T-helper 1 cell treated with Interleukin-12 subunit alpha and Interleukin-12 subunit beta and Interleukin-4 antibody, amounts not matched to agents 30 μg/mL and 1 μg/mL, for 36 hours (primary cell): Measurements from ENCODE around the gene SLC38A1.
"Not testable (repeated sequence)": the region's sequence is repeated elsewhere in the genome, so short reads cannot be mapped to it uniquely, and the experiment has no call there.

Source experiments
- H3K27ac Mint-ChIP-seq: one replicate; pipeline ENCODE4 v1.8.0; 2021; ENCODE audit warnings: mild to moderate bottlenecking, mixed read lengths
- H3K27me3 Mint-ChIP-seq: one replicate; pipeline ENCODE4 v1.8.0; 2021; ENCODE audit warnings: low read depth, mixed read lengths
- H3K36me3 Mint-ChIP-seq: one replicate; pipeline ENCODE4 v1.8.0; 2021; ENCODE audit warnings: low read depth, mixed read lengths
- H3K4me1 Mint-ChIP-seq: one replicate; pipeline ENCODE4 v1.8.0; 2021; ENCODE audit warnings: low read depth, mixed read lengths
- H3K4me3 Mint-ChIP-seq: one replicate; pipeline ENCODE4 v1.8.0; 2021; ENCODE audit warnings: mild to moderate bottlenecking, moderate library complexity, mixed read lengths
- H3K9me3 Mint-ChIP-seq: one replicate; pipeline ENCODE4 v1.8.0; 2021; ENCODE audit warnings: mixed read lengths

SLC38A1 gene

DNA sequence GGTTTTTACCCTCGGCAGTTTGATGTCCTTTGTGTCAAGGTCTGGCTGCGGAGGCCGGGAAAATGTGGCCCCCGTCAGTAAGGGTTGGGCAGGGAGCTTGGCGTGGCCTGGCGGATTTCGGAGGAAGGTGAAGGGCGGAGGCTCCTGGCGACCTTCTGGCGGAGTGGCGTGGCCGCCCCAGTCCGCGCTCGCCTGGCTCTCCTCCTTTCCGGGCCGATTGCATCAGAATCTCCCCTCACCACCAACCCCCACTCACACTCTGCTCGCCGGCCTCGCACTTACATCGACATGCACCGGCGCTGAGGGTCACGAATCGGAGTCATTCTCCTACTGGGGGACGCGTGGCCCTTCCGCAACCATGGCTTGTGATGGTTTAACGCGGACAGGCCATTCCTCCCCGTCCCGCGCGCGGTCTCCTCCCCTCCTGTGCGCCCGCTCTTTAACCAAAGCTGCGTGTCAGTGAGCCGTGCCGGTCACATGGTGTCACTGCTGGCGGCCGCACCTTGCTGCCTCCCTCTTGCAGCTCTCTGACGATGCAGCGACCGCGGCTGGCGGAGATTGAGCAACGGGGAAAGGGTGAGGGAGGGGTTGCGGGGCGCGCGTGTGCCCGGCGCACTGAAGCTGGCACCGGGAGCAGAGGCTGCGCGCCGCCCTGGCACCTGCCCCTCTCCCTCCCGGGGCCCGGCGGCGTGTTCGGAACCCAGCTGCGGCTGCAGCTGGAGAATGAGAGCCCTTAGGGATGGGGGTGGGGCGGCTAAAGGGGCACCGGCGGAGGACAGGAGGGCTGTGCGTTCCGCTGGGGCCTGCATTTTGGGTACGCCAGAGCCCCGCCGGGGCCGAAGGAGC, at the start of gene SLC38A1:
SLC38A1 (minus strand) TSS at position 461 of the 846 bp plus-strand sequence. CDS start 29,243 bp downstream, outside the sequence.
- no peak within 1 kb of the TSS for H3K4me3 Mint-ChIP-seq
- peaks cover 22% of the 10 kb centered on the region for H3K4me1 Mint-ChIP-seq
- no peaks in the 10 kb centered on the region for H3K27me3 Mint-ChIP-seq
- H3K27ac Mint-ChIP-seq, result no peak within 1 kb of the TSS
- peaks cover 11% of the 10 kb centered on the region for H3K36me3 Mint-ChIP-seq
- H3K9me3 Mint-ChIP-seq, result no peaks in the 10 kb centered on the region

DNA sequence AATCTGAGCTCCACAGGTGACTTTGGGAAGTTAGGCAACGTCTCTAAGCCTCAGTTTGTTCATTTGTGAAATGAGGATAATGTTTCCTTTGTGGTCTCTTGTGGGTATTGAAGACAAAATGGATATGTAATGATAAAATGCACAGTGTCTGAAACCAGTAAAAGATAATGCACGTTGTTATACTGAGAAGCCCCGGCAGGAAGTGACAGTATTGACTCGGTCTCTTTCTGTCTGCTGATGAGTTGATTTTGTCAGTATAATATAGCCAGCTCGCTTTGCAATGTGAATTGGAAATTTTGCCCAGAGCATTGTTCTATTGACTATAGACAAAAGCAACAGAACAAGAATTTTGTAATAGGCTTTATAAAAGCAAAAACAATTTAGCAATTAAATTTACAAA, 49.2 kb upstream of the SLC38A1 start:
- peaks cover 12% of the 10 kb centered on the region for H3K9me3 Mint-ChIP-seq
- peaks cover 8% of the 10 kb centered on the region for H3K27me3 Mint-ChIP-seq
- no peaks in the 10 kb centered on the region for H3K4me1 Mint-ChIP-seq
- no peak overlapping the region for H3K27ac Mint-ChIP-seq
- H3K36me3 Mint-ChIP-seq, result no peaks in the 10 kb centered on the region
- no peak overlapping the region for H3K4me3 Mint-ChIP-seq

DNA sequence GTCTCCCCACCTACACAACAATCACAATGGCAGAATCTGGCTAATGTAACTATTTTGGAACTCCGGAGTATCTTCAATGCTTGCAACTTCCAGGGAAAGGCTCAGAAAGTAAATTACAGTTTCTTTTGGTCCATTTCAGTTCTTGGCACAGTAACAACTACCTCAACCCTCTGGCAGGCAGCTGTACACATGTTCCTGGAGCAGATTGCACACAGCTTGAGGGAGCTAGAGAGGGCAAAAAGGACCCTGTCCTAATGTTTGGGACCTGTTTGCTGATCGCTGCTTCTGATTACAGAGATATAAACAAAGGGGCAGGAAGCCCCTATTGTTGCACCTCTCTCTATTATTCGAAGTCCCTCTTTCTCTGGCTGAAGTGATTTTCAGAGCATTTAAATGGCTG, 35.2 kb upstream of the SLC38A1 start:
- Mint-ChIP-seq H3K27me3 (peaks cover 10% of the 10 kb centered on the region), H3K9me3 (peaks cover 13% of the 10 kb centered on the region), H3K4me3 (no peak overlapping the region), H3K36me3 (no peaks in the 10 kb centered on the region), H3K27ac (no peak overlapping the region), H3K4me1 (no peaks in the 10 kb centered on the region)

DNA sequence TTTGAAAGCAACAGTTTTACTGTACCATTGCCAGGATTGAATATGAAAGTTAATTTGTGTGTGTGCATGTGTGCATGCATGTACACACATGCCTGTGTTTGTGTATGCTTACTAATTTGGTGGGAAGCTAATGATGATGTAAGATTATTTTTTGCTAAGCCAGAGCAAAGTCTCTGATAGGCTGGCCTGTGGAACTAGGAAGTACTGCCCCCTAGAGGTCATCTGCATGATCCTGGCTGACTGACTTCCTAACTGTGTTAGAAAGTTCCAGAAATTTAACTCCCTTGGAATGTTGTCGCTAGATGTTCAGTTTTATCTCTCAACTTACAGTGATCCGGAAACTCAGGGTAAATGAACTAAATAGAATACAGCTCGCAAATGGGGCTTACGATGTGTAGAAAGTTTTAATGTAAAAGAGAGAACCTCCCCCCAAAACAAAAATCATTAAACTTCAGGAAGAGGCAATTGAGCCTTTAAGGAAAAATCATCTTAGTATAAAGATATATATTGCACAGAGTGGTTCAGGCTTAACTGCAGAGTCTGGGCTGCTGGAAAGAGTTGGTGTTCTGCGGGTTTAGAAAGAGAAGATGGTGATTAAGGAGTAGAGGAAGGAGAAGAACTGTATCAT, 34.3 kb upstream of the SLC38A1 start:
- H3K36me3 Mint-ChIP-seq, result no peaks in the 10 kb centered on the region
- H3K27ac Mint-ChIP-seq, result no peak overlapping the region
- peaks cover 7% of the 10 kb centered on the region for H3K9me3 Mint-ChIP-seq
- H3K27me3 Mint-ChIP-seq, result peaks cover 15% of the 10 kb centered on the region
- no peak overlapping the region for H3K4me3 Mint-ChIP-seq
- H3K4me1 Mint-ChIP-seq, result no peaks in the 10 kb centered on the region

DNA sequence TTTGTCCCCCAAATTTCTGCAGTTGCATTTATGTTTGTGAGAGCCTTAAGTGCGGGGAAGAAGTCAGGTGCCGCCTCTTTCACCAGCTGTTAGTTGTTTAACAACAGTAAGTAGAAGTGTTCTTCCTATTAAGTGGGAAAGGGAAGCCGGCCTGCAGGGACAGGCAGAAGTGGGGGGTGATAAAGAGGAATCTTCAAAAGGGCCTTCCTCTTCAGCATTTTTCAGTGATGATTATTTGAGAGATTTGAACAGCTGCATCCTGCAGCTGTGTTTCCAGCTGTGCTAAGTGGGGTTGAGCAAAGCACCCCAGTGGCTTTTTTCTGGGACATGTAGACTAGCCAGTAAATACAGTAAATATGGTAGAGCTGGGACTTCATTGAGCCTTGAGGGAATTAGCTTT, 32.1 kb upstream of the SLC38A1 start:
- no peaks in the 10 kb centered on the region for H3K4me1 Mint-ChIP-seq
- H3K36me3 Mint-ChIP-seq, result no peaks in the 10 kb centered on the region
- no peak overlapping the region for H3K4me3 Mint-ChIP-seq
- peaks cover 19% of the 10 kb centered on the region for H3K27me3 Mint-ChIP-seq
- H3K27ac Mint-ChIP-seq, result no peak overlapping the region
- H3K9me3 Mint-ChIP-seq, result no peaks in the 10 kb centered on the region

DNA sequence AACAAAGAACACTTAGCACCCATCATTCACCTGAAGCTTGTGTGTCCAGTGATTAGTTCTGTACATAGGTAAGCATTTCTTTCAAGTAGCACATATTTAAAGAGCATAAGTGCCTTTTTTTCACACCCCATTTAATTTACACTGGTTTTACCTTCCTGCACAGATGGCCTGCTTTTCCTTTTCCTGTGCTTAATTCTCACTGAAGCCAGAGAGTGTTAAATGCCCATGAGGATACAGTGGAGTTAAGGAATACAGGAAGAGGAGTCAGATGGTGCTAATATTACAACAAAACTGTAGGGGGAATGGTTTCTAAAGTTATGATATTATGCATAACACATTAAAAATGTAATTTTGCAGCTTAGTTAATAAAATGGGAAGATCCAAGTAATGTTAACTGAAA, 31.0 kb upstream of the SLC38A1 start:
- no peaks in the 10 kb centered on the region for H3K4me1 Mint-ChIP-seq
- H3K27me3 Mint-ChIP-seq, result peaks cover 19% of the 10 kb centered on the region
- H3K36me3 Mint-ChIP-seq, result no peaks in the 10 kb centered on the region
- H3K9me3 Mint-ChIP-seq, result no peaks in the 10 kb centered on the region
- H3K4me3 Mint-ChIP-seq, result no peak overlapping the region
- no peak overlapping the region for H3K27ac Mint-ChIP-seq

DNA sequence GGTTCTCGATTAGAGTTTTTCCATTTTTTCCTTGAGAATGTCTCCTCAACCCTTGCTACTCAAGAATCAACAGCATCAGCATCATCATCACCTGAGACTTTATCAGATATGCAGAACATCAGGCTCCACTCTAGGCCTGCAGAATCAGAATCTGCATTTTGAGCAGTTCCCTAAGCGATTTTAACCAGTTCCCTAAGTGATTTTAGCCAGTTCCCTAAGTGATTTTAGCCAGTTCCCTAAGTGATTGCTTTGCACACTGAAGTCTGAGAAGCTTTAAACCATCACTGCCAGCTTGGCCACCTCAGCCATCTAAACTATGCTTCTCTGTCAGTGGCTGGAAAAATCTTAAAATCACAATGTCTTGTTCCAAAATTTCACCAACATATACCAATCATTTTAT, 29.4 kb upstream of the SLC38A1 start:
- Mint-ChIP-seq H3K4me1 (no peaks in the 10 kb centered on the region), H3K4me3 (no peak overlapping the region), H3K9me3 (no peaks in the 10 kb centered on the region), H3K36me3 (no peaks in the 10 kb centered on the region), H3K27ac (no peak overlapping the region), H3K27me3 (peaks cover 12% of the 10 kb centered on the region)

DNA sequence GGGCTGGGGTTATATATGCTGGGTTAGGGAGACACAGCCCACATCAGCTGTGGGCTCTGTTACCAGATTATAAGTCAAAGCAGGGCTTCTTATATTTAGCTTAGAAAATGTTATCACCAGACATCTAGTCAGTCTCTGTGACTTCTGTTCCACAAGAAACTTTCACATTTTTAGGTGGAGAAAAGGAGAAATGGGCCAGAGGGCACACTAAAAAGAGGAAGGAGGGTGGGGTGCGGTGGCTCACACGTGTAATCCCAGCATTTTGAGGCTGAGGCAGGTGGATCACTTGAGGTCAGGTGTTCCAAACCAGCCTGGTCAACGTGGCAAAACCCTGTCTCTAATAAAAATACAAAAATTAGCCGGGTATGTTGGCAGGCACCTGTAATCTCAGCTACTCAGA, 28.0 kb upstream of the SLC38A1 start:
- no peak overlapping the region for H3K27ac Mint-ChIP-seq
- peaks cover 6% of the 10 kb centered on the region for H3K9me3 Mint-ChIP-seq
- peaks cover 1% of the 10 kb centered on the region for H3K36me3 Mint-ChIP-seq
- H3K27me3 Mint-ChIP-seq, result peaks cover 13% of the 10 kb centered on the region
- no peaks in the 10 kb centered on the region for H3K4me1 Mint-ChIP-seq
- no peak overlapping the region for H3K4me3 Mint-ChIP-seq

DNA sequence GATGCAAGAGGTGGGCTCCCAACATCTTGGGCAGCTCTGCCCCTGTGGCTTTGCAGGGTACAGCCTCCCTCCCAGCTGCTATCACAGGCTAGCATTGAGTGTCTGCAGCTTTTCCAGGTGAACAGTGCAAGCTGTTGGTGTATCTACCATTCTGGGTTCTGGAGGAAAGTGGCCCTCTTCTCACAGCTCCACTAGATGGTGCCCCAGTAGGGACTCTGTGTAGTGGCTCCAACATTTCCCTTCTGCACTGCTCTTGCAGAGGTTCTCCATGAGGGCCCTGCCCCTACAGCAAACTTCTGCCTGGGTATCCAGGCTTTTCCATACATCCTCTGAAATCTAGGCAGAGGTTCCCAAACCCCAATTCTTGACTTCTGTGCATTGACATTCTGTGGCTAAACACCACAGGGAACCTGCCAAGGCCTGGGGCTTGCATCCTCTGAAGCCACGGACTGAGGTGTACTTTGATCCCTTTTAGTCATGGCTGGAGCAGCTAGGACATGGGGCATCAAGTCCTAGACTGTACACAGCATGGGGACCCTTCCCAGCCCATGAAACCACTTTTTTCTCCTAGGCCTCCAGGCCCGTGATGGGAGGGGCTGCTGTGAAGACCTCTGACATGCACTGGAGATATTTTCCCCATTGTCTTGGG, 24.0 kb upstream of the SLC38A1 start:
- Mint-ChIP-seq H3K4me1 (no peaks in the 10 kb centered on the region), H3K4me3 (no peak overlapping the region), H3K27ac (no peak overlapping the region), H3K9me3 (peaks cover 30% of the 10 kb centered on the region), H3K36me3 (peaks cover 6% of the 10 kb centered on the region), H3K27me3 (peaks cover 11% of the 10 kb centered on the region)

DNA sequence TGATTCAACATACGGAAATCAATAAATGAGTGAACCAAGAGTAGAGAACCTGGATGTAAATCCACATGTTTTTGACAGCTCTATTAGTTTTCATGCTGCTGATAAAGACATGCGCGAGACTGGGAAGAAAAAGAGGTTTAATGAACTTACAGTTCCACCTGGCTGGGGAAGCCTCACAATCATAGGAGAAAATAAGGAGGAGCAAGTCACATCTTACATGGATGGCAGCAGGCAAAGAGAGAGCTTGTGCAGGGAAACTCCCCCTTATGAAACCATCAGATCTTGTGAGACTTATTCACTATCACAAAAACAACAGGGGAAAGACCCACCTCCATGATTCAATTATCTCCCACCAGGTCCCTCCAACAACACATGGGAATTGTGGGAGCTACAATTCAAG, 23.1 kb upstream of the SLC38A1 start:
- H3K36me3 Mint-ChIP-seq, H3K27me3 Mint-ChIP-seq, H3K4me1 Mint-ChIP-seq, H3K27ac Mint-ChIP-seq, H3K4me3 Mint-ChIP-seq: not testable (repeated sequence)
- peaks cover 39% of the 10 kb centered on the region for H3K9me3 Mint-ChIP-seq

DNA sequence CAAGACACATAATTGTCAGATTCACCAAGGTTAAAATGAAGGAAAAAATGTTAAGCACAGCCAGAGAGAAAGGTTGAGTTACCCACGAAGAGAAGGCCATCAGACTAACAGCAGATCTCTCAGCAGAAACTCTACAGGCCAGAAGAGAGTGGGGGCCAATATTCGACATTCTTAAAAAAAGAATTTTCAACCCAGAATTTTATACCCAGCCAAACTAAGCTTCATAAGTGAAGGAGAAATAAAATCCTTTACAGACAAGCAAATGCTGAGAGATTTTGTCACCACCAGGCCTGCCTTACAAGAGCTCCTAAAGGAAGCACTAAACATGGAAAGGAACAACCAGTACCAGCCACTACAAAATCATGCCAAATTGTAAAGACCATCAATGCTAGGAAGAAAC, 16.3 kb upstream of the SLC38A1 start:
- H3K9me3 Mint-ChIP-seq, result peaks cover 72% of the 10 kb centered on the region
- not testable (repeated sequence) for H3K4me3 Mint-ChIP-seq, H3K4me1 Mint-ChIP-seq, H3K27ac Mint-ChIP-seq, H3K27me3 Mint-ChIP-seq
- H3K36me3 Mint-ChIP-seq, result peaks cover 20% of the 10 kb centered on the region

DNA sequence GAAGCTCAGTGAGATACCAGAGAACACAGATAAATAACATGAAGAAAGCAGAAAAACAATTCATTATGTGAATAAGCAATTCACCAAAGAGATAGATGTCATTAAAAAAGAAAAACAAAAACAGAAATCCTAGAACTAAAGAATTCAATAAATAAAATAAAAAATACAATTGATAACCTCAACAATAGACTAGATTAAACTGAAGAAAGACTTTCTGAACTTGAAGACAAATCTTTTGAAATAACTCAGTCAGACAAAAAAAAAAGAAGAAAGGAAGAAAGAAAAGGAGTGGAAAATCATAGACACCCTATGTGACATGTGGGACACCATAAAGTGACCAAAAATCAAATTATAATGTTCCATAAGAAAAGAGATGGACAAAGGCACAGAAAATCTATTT, 14.0 kb upstream of the SLC38A1 start:
- Mint-ChIP-seq H3K27me3 (no peaks in the 10 kb centered on the region), H3K4me3 (no peak overlapping the region), H3K36me3 (peaks cover 17% of the 10 kb centered on the region), H3K27ac (no peak overlapping the region), H3K4me1 (no peaks in the 10 kb centered on the region), H3K9me3 (peaks cover 58% of the 10 kb centered on the region)

DNA sequence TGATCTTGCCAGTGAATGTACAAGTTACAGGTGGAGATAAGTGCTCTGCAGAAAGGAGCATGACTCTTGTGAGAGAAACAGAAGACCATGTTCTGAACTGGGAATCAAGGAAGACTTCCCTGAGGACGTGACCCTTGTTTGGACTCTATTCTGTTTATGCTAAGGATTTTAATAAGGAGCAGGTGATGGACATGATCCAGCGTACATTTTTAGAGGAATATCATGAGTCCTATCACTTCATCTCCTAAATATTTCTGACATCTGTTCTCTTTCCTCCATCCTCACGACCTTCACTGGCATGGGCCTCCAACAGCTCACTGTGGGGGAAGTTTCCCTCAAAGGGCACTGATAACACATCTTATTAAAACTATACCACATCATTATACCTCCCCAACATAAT, 7.9 kb upstream of the SLC38A1 start:
- Mint-ChIP-seq H3K36me3 (peaks cover 10% of the 10 kb centered on the region), H3K27me3 (no peaks in the 10 kb centered on the region), H3K27ac (no peak overlapping the region), H3K4me1 (peaks cover 4% of the 10 kb centered on the region), H3K9me3 (peaks cover under 1% of the 10 kb centered on the region), H3K4me3 (no peak overlapping the region)

DNA sequence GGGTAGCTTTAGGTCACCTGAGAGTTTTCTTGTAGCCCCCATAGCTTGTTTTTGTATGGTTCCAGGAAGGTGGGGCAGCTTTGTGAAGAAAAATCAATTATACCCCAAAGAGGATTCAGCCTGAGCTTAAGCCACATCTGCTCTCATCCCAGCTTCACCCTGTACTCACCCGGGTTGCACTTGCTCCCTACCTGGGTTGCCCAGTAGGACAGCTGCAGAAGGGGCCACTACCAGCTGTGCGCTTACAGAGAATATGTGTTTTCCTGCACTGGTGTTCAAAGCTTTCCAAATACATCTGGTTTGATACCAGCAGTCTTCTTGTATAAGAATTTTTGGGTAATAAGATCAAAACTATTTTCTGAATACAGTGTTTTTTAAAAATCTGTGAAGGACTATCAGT, 3.0 kb upstream of the SLC38A1 start:
- H3K27me3 Mint-ChIP-seq, result no peaks in the 10 kb centered on the region
- peaks cover 17% of the 10 kb centered on the region for H3K36me3 Mint-ChIP-seq
- no peak overlapping the region for H3K27ac Mint-ChIP-seq
- H3K9me3 Mint-ChIP-seq, result no peaks in the 10 kb centered on the region
- peaks cover 17% of the 10 kb centered on the region for H3K4me1 Mint-ChIP-seq
- H3K4me3 Mint-ChIP-seq, result no peak overlapping the region
